Esophagus squamous epithelium (tissue), 4 donors: ENCODE results near the gene NTPCR.

Experiments
- POLR2A ChIP-seq, 4 donors: fragments of 450-650 bp; IDR thresholded peaks; one replicate each; pipeline ENCODE4 v1.6.1; 2017; ENCODE audit warnings: antibody characterized with exemption in 4 of 4, mild to moderate bottlenecking in 4 of 4, moderate library complexity in 3 of 4
- TF ChIP-seq, protein P1 (sequence below), 6 experiments: fragments of 450-650 bp in 4 of 6; fragments of 200-600 bp in 2 of 6; sonication (generic) in 2 of 6; IDR thresholded peaks; one replicate each; pipeline ENCODE4 v1.5.1; 2016 to 2019; ENCODE audit warnings: antibody characterized with exemption in 6 of 6, mild to moderate bottlenecking in 4 of 6, moderate library complexity in 4 of 6

- TF ChIP-seq, protein P1, sequence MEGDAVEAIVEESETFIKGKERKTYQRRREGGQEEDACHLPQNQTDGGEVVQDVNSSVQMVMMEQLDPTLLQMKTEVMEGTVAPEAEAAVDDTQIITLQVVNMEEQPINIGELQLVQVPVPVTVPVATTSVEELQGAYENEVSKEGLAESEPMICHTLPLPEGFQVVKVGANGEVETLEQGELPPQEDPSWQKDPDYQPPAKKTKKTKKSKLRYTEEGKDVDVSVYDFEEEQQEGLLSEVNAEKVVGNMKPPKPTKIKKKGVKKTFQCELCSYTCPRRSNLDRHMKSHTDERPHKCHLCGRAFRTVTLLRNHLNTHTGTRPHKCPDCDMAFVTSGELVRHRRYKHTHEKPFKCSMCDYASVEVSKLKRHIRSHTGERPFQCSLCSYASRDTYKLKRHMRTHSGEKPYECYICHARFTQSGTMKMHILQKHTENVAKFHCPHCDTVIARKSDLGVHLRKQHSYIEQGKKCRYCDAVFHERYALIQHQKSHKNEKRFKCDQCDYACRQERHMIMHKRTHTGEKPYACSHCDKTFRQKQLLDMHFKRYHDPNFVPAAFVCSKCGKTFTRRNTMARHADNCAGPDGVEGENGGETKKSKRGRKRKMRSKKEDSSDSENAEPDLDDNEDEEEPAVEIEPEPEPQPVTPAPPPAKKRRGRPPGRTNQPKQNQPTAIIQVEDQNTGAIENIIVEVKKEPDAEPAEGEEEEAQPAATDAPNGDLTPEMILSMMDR (IDR thresholded peaks at IDR 0.05): no peak
- TF ChIP-seq POLR2A (IDR thresholded peaks at IDR 0.05): no peak
Observed at GRCh38 chr1:232944347-232944746, 6.1 kb upstream of the NTPCR start.
